ENCODE results near the gene GRID2IP.

GRID2IP gene

DNA sequence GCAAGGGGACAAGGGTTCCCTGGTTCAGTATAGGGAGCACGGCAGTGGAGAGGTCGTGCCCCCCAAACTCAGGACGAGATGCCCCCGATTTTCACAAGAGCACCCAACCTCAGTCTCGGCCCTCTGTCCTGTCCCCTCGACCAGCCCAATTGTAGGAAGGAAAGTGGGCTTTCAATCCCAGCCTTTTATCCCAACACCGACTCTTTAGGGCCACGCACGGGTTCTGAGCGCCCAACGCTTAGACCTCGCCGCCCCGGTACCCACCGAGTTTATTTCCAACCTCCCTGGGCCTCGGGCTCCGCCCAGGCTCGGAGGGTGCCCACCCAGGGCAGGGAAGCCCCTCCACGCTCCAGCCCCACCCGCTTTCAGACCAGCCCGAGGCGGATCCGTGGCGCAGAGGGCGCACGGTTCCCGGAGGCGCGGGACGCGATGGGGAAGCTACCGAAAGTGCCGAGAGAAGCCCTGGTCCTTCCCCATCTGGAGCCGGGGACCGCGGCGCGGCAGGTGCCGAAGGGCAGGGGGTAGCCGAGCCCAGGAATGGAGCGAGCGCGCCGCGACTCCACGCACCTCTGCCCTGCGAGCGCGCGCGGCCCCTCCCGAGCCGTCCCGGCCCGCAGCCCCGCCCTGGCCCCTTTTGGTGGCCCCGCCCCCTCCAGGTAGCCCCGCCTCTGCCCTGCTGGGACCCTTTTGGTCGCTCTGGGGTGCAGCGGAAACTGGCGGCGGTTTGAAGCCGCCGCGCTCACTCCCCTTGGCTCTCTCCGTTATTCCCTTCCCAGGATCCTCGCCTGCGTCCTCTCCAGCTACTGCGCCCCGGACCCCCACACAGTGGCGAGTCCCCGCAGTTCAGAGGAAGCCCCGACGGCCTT, 20.4 kb downstream of the GRID2IP start:
- Histone ChIP-seq H3K4me3 (ENCODE audit: severe bottlenecking) (peak overlapping the region; percentile 50), H3K9me3 (ENCODE audit: severe bottlenecking) (no peaks in the 10 kb centered on the region), H3K27me3 (ENCODE audit: insufficient read depth, poor library complexity, severe bottlenecking) (peaks cover 27% of the 10 kb centered on the region), H3K36me3 (ENCODE audit: low read depth) (no peaks in the 10 kb centered on the region), H3K4me1 (ENCODE audit: insufficient read depth, poor library complexity, severe bottlenecking) (no peaks in the 10 kb centered on the region), H3K27ac (ENCODE audit: poor library complexity, severe bottlenecking) (no peak overlapping the region)
- ATAC-seq (ENCODE audit: low read depth) (peak; percentile 65), DNase-seq (ENCODE audit: low spot score) (no peak)
- TF ChIP-seq CTCF (IDR thresholded peaks at IDR 0.05; ENCODE audit: poor library complexity, severe bottlenecking), result no peak

DNA sequence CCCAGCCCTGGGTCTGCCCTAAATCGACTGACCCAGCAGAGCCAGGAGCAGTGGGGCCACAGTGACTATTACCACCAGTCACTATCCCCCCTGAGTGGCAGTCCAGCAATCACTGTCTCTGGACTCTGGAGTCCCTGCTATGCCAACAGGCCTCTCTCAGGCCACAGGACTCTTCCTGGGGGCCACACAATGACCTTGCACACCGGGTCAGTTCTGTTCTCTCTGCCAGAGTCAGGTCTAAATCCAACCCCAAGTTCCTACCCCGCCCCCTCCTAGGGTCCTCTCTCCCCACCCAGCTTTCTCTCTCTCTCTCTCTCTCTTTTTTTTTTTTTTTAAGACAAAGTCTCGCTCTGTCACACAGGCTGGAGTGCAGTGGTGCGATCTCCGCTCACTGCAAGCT, 21.6 kb downstream of the GRID2IP start:
- TF ChIP-seq CTCF (IDR thresholded peaks at IDR 0.05; ENCODE audit: poor library complexity, severe bottlenecking), result no peak
- ATAC-seq (ENCODE audit: low read depth), result no peak
- no peak for DNase-seq (ENCODE audit: low spot score)
- no peaks in the 10 kb centered on the region for H3K36me3 ChIP-seq (ENCODE audit: low read depth)
- H3K9me3 ChIP-seq (ENCODE audit: severe bottlenecking), result no peaks in the 10 kb centered on the region
- H3K4me1 ChIP-seq (ENCODE audit: insufficient read depth, poor library complexity, severe bottlenecking), result no peaks in the 10 kb centered on the region
- no peak overlapping the region for H3K4me3 ChIP-seq (ENCODE audit: severe bottlenecking)
- peaks cover 27% of the 10 kb centered on the region for H3K27me3 ChIP-seq (ENCODE audit: insufficient read depth, poor library complexity, severe bottlenecking)
- H3K27ac ChIP-seq (ENCODE audit: poor library complexity, severe bottlenecking), result no peak overlapping the region

- ATAC-seq (ENCODE audit: low read depth) (no peak), DNase-seq (ENCODE audit: low spot score) (no peak)
- Histone ChIP-seq H3K27ac (ENCODE audit: poor library complexity, severe bottlenecking) (no peak overlapping the region), H3K27me3 (ENCODE audit: insufficient read depth, poor library complexity, severe bottlenecking) (peaks cover 27% of the 10 kb centered on the region), H3K36me3 (ENCODE audit: low read depth) (no peaks in the 10 kb centered on the region), H3K4me3 (ENCODE audit: severe bottlenecking) (no peak overlapping the region), H3K4me1 (ENCODE audit: insufficient read depth, poor library complexity, severe bottlenecking) (no peaks in the 10 kb centered on the region), H3K9me3 (ENCODE audit: severe bottlenecking) (no peaks in the 10 kb centered on the region)
- TF ChIP-seq CTCF (IDR thresholded peaks at IDR 0.05; ENCODE audit: poor library complexity, severe bottlenecking), result no peak
Observed at GRCh38 chr7:6528401-6529130, 22.7 kb downstream of the GRID2IP start.

GRCh38 chr7:6526997-6527378, 24.3 kb downstream of the GRID2IP start:
- Histone ChIP-seq H3K4me1 (ENCODE audit: insufficient read depth, poor library complexity, severe bottlenecking) (no peaks in the 10 kb centered on the region), H3K27me3 (ENCODE audit: insufficient read depth, poor library complexity, severe bottlenecking) (peaks cover 27% of the 10 kb centered on the region), H3K9me3 (ENCODE audit: severe bottlenecking) (no peaks in the 10 kb centered on the region), H3K36me3 (ENCODE audit: low read depth) (no peaks in the 10 kb centered on the region), H3K4me3 (ENCODE audit: severe bottlenecking) (peak overlapping the region; percentile 27), H3K27ac (ENCODE audit: poor library complexity, severe bottlenecking) (no peak overlapping the region)
- ATAC-seq (ENCODE audit: low read depth), result no peak
- no peak for TF ChIP-seq CTCF (IDR thresholded peaks at IDR 0.05; ENCODE audit: poor library complexity, severe bottlenecking)
- DNase-seq (ENCODE audit: low spot score), result no peak

Data from RWPE2 (cell line).